Erythroblast (primary cell): ENCODE measurements around the gene C22orf39.

ENCODE experiments used
- GATA1 ChIP-seq: IDR thresholded peaks from 2 replicates; pipeline ENCODE4 v1.6.1; 2011; ENCODE audit warnings: low read depth, mild to moderate bottlenecking, control low read depth, low read length, moderate library complexity
- POLR2A ChIP-seq: IDR thresholded peaks from 2 replicates; pipeline ENCODE4 v1.6.1; 2011; ENCODE audit warnings: mild to moderate bottlenecking, low read length

- TF ChIP-seq POLR2A: no peak
- TF ChIP-seq GATA1: no peak
Observed at GRCh38 chr22:19412478-19412877, 35.0 kb downstream of the C22orf39 start.
